SK-N-SH (cell line): ENCODE data around the gene RSU1. TPM values are rescaled to one million over a fixed set of nuclear protein-coding genes. Genes with fewer than 3 reads are reported as not detected.

ENCODE experiments used
- CTCF ChIA-PET: fragments of 300-600, 350-600 bp; formaldehyde crosslinking; extraction: SDS; loops from one replicate; lab custom pipeline; 2021; lab: Yijun Ruan, JAX
- POLR2A ChIA-PET: fragments of 350-600 bp; sonication (Branson Sonifier 250); formaldehyde crosslinking; extraction: SDS; loops from one replicate; lab custom pipeline; 2020; ENCODE audit warnings: antibody characterized with exemption, inconsistent platforms; lab: Yijun Ruan, JAX
- DNase-seq: peaks from one replicate; pipeline ENCODE4 v3.0.0; 2012
- H2AFZ ChIP-seq: fragments of 200-600 bp; sonication (generic); 2 replicates; pipeline ENCODE4 v1.8.1; 2016; ENCODE audit warnings: antibody characterized with exemption, mild to moderate bottlenecking, low read depth
- H3F3A ChIP-seq: fragments of 200-600 bp; sonication (generic); replicated peaks from 2 replicates; pipeline ENCODE3; 2016; ENCODE audit warnings: antibody characterized with exemption, mild to moderate bottlenecking; ENCODE audit not compliant: insufficient read depth
- H3K27ac ChIP-seq, 2 experiments: fragments of 200-500 bp in 1 of 2; fragments of 200-600 bp in 1 of 2; sonication (Bioruptor generic) in 1 of 2; sonication (generic), shearing (Covaris generic) in 1 of 2; 2 replicates each; pipeline versions ENCODE4 v1.5.1 to v1.6.1; 2014 to 2016; ENCODE audit warnings: low read depth in 2 of 2, inconsistent platforms in 1 of 2, low read length in 1 of 2, mild to moderate bottlenecking in 1 of 2, mixed read lengths in 1 of 2
- H3K27me3 ChIP-seq: fragments of 200-600 bp; sonication (generic), shearing (Covaris generic); 2 replicates; pipeline ENCODE4 v1.6.1; 2016; ENCODE audit warnings: mixed run types; ENCODE audit not compliant: insufficient read depth
- H3K36me3 ChIP-seq, 2 experiments: fragments of 200-500 bp in 1 of 2; fragments of 200-600 bp in 1 of 2; sonication (Bioruptor generic) in 1 of 2; sonication (generic) in 1 of 2; replicated peaks in 1 of 2; 2 replicates each; pipeline versions ENCODE3 to v1.5.1; 2014 to 2016; ENCODE audit warnings: low read length in 1 of 2, mild to moderate bottlenecking in 1 of 2; ENCODE audit not compliant: insufficient read depth in 2 of 2, control insufficient read depth in 1 of 2
- H3K4me1 ChIP-seq, 2 experiments: fragments of 200-500 bp in 1 of 2; fragments of 200-600 bp in 1 of 2; sonication (Bioruptor generic) in 1 of 2; sonication (generic), shearing (Covaris generic) in 1 of 2; 2 replicates each; pipeline versions ENCODE4 v1.5.1 to v1.6.1; 2014 to 2016; ENCODE audit warnings: low read depth in 1 of 2, low read length in 1 of 2, mixed run types in 1 of 2; ENCODE audit not compliant: insufficient read depth in 2 of 2, control insufficient read depth in 1 of 2
- H3K4me2 ChIP-seq: fragments of 200-600 bp; sonication (generic), shearing (Covaris generic); 2 replicates; pipeline ENCODE4 v1.6.1; 2017; ENCODE audit warnings: mixed run types
- H3K4me3 ChIP-seq, 2 experiments: fragments of 200-500 bp in 1 of 2; fragments of 200-600 bp in 1 of 2; sonication (Bioruptor generic) in 1 of 2; sonication (generic), shearing (Covaris generic) in 1 of 2; 2 replicates each; pipeline versions ENCODE4 v1.5.1 to v1.8.1; 2014 to 2016; ENCODE audit warnings: low read depth in 2 of 2, inconsistent platforms in 1 of 2, low read length in 1 of 2, mild to moderate bottlenecking in 1 of 2, mixed read lengths in 1 of 2, moderate library complexity in 1 of 2
- H3K79me2 ChIP-seq: fragments of 200-600 bp; sonication (generic); 2 replicates; pipeline ENCODE4 v1.8.1; 2017; ENCODE audit warnings: mild to moderate bottlenecking; ENCODE audit not compliant: insufficient read depth
- H3K9ac ChIP-seq: fragments of 200-600 bp; sonication (generic); 2 replicates; pipeline ENCODE4 v1.6.1; 2017; ENCODE audit warnings: mixed run types
- H3K9me2 ChIP-seq: fragments of 200-600 bp; sonication (generic); 2 replicates; pipeline ENCODE4 v1.6.1; 2017; ENCODE audit warnings: mixed run types
- H3K9me3 ChIP-seq: fragments of 200-600 bp; sonication (generic); 2 replicates; pipeline ENCODE4 v1.6.1; 2017; ENCODE audit warnings: mixed run types, mild to moderate bottlenecking, moderate library complexity
- H4K20me1 ChIP-seq: fragments of 200-600 bp; sonication (generic); 2 replicates; pipeline ENCODE4 v1.6.1; 2017; ENCODE audit warnings: mild to moderate bottlenecking, mixed run types; ENCODE audit not compliant: insufficient read depth
- CHD2 ChIP-seq: fragments of 150-350 bp; IDR thresholded peaks from 2 replicates; pipeline ENCODE4 v1.6.1; 2018; ENCODE audit warnings: low read length; ENCODE audit not compliant: partially characterized antibody
- ELF1 ChIP-seq: IDR thresholded peaks from 2 replicates; pipeline ENCODE4 v1.4.0; 2012
- EP300 ChIP-seq, 2 experiments: IDR thresholded peaks; 2 replicates each; pipeline versions ENCODE4 v1.4.0 to v1.6.1; 2012; ENCODE audit warnings: borderline replicate concordance in 1 of 2, low read depth in 1 of 2, low read length in 1 of 2
- FOSL2 ChIP-seq: IDR thresholded peaks from 2 replicates; pipeline ENCODE4 v1.4.0; 2012; ENCODE audit warnings: low read depth, mild to moderate bottlenecking, moderate library complexity, borderline replicate concordance
- FOXM1 ChIP-seq: IDR thresholded peaks from 2 replicates; pipeline ENCODE4 v1.4.0; 2012; ENCODE audit warnings: low read depth, mild to moderate bottlenecking
- GABPA ChIP-seq: IDR thresholded peaks from 2 replicates; pipeline ENCODE4 v1.4.0; 2012; ENCODE audit warnings: low read depth, mild to moderate bottlenecking
- MEF2A ChIP-seq: IDR thresholded peaks from 2 replicates; pipeline ENCODE4 v1.4.0; 2012; ENCODE audit warnings: low read depth, borderline replicate concordance
- MXI1 ChIP-seq: IDR thresholded peaks from 2 replicates; pipeline ENCODE4 v1.6.1; 2012; ENCODE audit warnings: mild to moderate bottlenecking, low read depth, low read length, improper control_type of control experiment
- POLR2AphosphoS5 ChIP-seq: IDR thresholded peaks from 2 replicates; pipeline ENCODE4 v1.6.1; 2012; ENCODE audit warnings: low read depth, low read length
- RFX5 ChIP-seq: IDR thresholded peaks from 2 replicates; pipeline ENCODE4 v1.6.1; 2012; ENCODE audit warnings: mild to moderate bottlenecking, improper control_type of control experiment, low read length
- SIN3A ChIP-seq: IDR thresholded peaks from 2 replicates; pipeline ENCODE4 v1.6.1; 2012; ENCODE audit warnings: low read depth, mild to moderate bottlenecking, low read length, moderate library complexity, borderline replicate concordance
- SMC3 ChIP-seq: IDR thresholded peaks from 2 replicates; pipeline ENCODE4 v1.6.1; 2012; ENCODE audit warnings: low read depth, low read length, improper control_type of control experiment
- TCF12 ChIP-seq: IDR thresholded peaks from 2 replicates; pipeline ENCODE4 v1.4.0; 2012
- WGBS: methylation state at CpG from one replicate; pipeline ENCODE4 v1.1.6; 2017; ENCODE audit warnings: low lambda C conversion rate; 5-methylcytosine and 5-hydroxymethylcytosine counted together
- polyA plus RNA-seq, 3 experiments: library from polyadenylated mRNA; depleted of rRNA; stranded (reverse); fragments of >200 nt; gene quantifications; 2 replicates each; pipeline ENCODE4 v1.2.3, GENCODE V29; 2012
- TF ChIP-seq, protein P1 (sequence below): IDR thresholded peaks from 2 replicates; pipeline ENCODE4 v1.6.1; 2012; ENCODE audit warnings: mild to moderate bottlenecking, low read depth, low read length, moderate library complexity
- TF ChIP-seq, protein P2 (sequence below): fragments of 150-350 bp; IDR thresholded peaks from 2 replicates; pipeline ENCODE4 v1.6.1; 2016; ENCODE audit warnings: mild to moderate bottlenecking, low read depth, low read length
- TF ChIP-seq, protein P3 (sequence below): IDR thresholded peaks from 2 replicates; pipeline ENCODE4 v1.4.0; 2012; ENCODE audit warnings: low read depth, borderline replicate concordance

The RSU1 gene
- polyA plus RNA-seq, 1 of the 3 experiments (the other 2 are of a cell fraction) = 59.8 TPM

DNA sequence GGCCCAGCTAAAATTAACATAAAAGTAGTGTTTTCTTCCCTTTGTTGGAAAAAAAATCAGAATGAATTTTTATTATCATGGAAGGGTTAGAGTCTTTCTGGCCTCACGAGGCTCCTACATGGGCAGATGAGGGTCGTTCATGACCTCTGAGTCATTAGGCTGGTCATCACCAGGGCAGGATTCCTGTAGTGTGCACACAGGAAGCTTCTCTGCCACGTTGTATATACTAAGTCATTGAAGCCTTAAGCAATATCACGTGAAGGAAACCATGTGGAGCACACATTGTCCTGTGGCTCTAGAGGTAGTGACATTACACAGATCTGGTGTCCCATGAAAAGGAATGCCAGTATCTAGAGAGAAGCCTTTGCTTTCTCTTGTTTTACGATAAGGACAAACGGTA lies 210.8 kb downstream of the RSU1 start:
- Histone ChIP-seq H3K9me2 (no peaks in the 10 kb centered on the region), H3K27ac (no peak overlapping the region), H3K4me3 (no peak overlapping the region), H3K36me3 (no peaks in the 10 kb centered on the region), H3K27me3 (no peaks in the 10 kb centered on the region), H3K4me1 (no peaks in the 10 kb centered on the region; a peak in 1 of 4 replicates), H3K4me2 (no peak overlapping the region), H3F3A (no peaks in the 10 kb centered on the region), H3K9me3 (no peaks in the 10 kb centered on the region), H3K79me2 (no peaks in the 10 kb centered on the region), H3K9ac (no peak overlapping the region), H4K20me1 (peaks cover 11% of the 10 kb centered on the region; the same call in 1 of the 2 replicates), H2AFZ (no peak overlapping the region)
- no peak for DNase-seq
- no peak for TF ChIP-seq CHD2
- TF ChIP-seq MXI1 = no peak
- no peak for TF ChIP-seq EP300 (IDR thresholded peaks at IDR 0.05; ENCODE audit: borderline replicate concordance in 1 of 2, low read depth in 1 of 2, low read length in 1 of 2)
- TF ChIP-seq, protein P1, sequence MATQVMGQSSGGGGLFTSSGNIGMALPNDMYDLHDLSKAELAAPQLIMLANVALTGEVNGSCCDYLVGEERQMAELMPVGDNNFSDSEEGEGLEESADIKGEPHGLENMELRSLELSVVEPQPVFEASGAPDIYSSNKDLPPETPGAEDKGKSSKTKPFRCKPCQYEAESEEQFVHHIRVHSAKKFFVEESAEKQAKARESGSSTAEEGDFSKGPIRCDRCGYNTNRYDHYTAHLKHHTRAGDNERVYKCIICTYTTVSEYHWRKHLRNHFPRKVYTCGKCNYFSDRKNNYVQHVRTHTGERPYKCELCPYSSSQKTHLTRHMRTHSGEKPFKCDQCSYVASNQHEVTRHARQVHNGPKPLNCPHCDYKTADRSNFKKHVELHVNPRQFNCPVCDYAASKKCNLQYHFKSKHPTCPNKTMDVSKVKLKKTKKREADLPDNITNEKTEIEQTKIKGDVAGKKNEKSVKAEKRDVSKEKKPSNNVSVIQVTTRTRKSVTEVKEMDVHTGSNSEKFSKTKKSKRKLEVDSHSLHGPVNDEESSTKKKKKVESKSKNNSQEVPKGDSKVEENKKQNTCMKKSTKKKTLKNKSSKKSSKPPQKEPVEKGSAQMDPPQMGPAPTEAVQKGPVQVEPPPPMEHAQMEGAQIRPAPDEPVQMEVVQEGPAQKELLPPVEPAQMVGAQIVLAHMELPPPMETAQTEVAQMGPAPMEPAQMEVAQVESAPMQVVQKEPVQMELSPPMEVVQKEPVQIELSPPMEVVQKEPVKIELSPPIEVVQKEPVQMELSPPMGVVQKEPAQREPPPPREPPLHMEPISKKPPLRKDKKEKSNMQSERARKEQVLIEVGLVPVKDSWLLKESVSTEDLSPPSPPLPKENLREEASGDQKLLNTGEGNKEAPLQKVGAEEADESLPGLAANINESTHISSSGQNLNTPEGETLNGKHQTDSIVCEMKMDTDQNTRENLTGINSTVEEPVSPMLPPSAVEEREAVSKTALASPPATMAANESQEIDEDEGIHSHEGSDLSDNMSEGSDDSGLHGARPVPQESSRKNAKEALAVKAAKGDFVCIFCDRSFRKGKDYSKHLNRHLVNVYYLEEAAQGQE = no peak
- no peak for TF ChIP-seq SMC3
- ChIA-PET CTCF (no interaction called here), POLR2A (no interaction called here)
- WGBS = 67% methylated on average over 6 of the region's 6 CpGs

DNA sequence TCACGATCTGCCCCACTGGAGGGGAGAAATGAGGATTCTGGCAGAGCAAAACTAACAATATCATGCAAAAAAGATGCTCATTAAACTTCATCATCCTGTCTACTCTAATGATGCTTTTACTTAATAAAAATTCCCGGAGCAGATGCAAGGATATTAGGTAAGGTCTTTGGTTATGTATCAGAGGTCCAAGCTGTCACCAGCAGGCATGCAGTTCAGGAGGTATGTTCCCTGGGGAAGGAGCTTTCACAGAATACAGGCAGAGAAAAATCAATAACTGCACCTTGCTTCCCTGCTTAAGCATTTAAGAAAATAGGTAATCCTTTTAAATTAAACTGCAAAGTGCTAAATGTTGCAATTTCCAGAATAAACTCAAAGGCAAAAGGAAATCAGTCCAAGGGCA lies 213.9 kb downstream of the RSU1 start:
- H3K27me3 ChIP-seq = no peaks in the 10 kb centered on the region
- TF ChIP-seq ELF1 = no peak
- TF ChIP-seq MXI1 = no peak
- TF ChIP-seq, protein P1 = no peak
- TF ChIP-seq, protein P2, sequence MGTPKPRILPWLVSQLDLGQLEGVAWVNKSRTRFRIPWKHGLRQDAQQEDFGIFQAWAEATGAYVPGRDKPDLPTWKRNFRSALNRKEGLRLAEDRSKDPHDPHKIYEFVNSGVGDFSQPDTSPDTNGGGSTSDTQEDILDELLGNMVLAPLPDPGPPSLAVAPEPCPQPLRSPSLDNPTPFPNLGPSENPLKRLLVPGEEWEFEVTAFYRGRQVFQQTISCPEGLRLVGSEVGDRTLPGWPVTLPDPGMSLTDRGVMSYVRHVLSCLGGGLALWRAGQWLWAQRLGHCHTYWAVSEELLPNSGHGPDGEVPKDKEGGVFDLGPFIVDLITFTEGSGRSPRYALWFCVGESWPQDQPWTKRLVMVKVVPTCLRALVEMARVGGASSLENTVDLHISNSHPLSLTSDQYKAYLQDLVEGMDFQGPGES = no peak
- TF ChIP-seq FOSL2 = no peak
- no peak for TF ChIP-seq POLR2AphosphoS5
- no peak for TF ChIP-seq EP300 (IDR thresholded peaks at IDR 0.05; ENCODE audit: borderline replicate concordance in 1 of 2, low read depth in 1 of 2, low read length in 1 of 2)
- TF ChIP-seq, protein P3, sequence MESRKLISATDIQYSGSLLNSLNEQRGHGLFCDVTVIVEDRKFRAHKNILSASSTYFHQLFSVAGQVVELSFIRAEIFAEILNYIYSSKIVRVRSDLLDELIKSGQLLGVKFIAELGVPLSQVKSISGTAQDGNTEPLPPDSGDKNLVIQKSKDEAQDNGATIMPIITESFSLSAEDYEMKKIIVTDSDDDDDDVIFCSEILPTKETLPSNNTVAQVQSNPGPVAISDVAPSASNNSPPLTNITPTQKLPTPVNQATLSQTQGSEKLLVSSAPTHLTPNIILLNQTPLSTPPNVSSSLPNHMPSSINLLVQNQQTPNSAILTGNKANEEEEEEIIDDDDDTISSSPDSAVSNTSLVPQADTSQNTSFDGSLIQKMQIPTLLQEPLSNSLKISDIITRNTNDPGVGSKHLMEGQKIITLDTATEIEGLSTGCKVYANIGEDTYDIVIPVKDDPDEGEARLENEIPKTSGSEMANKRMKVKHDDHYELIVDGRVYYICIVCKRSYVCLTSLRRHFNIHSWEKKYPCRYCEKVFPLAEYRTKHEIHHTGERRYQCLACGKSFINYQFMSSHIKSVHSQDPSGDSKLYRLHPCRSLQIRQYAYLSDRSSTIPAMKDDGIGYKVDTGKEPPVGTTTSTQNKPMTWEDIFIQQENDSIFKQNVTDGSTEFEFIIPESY = no peak
- no peak for TF ChIP-seq SMC3
- no peak for TF ChIP-seq GABPA
- TF ChIP-seq TCF12 = no peak
- TF ChIP-seq FOXM1 = no peak
- TF ChIP-seq SIN3A = no peak
- no peak for TF ChIP-seq MEF2A
- TF ChIP-seq RFX5 = no peak
- TF ChIP-seq, all 33 proteins: peak for 0
- Histone ChIP-seq H3K9me3 (no peaks in the 10 kb centered on the region), H3K4me1 (no peaks in the 10 kb centered on the region), H3K27ac (no peak overlapping the region), H2AFZ (no peak overlapping the region), H4K20me1 (peaks cover 7% of the 10 kb centered on the region; the same call in 1 of the 2 replicates), H3K9me2 (no peaks in the 10 kb centered on the region), H3K79me2 (no peaks in the 10 kb centered on the region), H3F3A (no peaks in the 10 kb centered on the region), H3K36me3 (no peaks in the 10 kb centered on the region), H3K9ac (no peak overlapping the region), H3K4me2 (no peak overlapping the region), H3K4me3 (no peak overlapping the region)
- ChIA-PET CTCF (interaction anchor here (1.2 kb wide), 1 partner anchor 21 kb away, joined by 3 read pairs; no protein-coding TSS in a partner anchor), POLR2A (no interaction called here)
- WGBS = 68% methylated on average over 2 of the region's 2 CpGs
- no peak for DNase-seq
